ENCODE data around the gene DNAH7.

Gene DNAH7

DNA sequence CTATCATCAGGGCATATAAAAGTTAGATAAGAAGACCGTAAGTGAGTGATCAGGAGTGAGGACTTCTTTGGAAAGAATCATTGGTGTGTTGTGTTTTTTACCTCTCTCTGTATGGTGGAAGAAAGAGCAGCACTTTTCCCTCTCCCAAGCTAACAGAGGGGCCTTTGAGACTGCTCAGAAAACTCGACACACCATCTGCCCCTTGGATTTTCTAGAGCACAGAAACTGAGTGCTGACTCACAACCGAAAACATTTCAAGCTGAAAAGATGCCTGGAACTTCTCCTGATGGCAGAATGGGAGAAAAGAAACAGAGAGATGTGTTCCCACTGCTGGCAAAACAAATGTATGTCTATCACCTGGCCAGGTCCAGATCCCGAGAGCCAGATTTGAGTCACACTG, 156.6 kb downstream of the DNAH7 start:
- DNase-seq (ENCODE audit: low spot score), result no peak
- TF ChIP-seq, protein P1, sequence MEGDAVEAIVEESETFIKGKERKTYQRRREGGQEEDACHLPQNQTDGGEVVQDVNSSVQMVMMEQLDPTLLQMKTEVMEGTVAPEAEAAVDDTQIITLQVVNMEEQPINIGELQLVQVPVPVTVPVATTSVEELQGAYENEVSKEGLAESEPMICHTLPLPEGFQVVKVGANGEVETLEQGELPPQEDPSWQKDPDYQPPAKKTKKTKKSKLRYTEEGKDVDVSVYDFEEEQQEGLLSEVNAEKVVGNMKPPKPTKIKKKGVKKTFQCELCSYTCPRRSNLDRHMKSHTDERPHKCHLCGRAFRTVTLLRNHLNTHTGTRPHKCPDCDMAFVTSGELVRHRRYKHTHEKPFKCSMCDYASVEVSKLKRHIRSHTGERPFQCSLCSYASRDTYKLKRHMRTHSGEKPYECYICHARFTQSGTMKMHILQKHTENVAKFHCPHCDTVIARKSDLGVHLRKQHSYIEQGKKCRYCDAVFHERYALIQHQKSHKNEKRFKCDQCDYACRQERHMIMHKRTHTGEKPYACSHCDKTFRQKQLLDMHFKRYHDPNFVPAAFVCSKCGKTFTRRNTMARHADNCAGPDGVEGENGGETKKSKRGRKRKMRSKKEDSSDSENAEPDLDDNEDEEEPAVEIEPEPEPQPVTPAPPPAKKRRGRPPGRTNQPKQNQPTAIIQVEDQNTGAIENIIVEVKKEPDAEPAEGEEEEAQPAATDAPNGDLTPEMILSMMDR (IDR thresholded peaks at IDR 0.05), result no peak

DNA sequence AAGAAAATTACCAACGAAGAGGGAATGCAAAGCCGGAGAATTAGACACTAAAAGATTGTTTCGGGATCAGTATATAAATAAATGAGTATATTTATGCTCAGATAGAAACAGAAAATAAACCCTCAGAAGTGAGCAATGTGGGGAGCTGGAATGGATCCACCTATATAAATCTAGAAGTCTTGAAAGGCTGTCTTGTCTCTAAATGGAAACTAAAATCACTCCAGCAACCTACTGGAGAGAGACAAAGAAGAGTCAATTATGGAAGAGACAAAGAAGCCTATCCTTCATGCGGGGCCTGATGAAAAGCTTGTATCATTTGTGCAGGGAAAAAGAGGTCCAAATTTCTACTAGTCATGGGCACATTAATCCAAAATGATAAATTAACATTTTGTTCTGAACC, 158.1 kb downstream of the DNAH7 start:
- TF ChIP-seq, protein P1 (IDR thresholded peaks at IDR 0.05), result no peak
- H3K27ac ChIP-seq, result no peak overlapping the region
- DNase-seq (ENCODE audit: low spot score), result no peak
- no peak overlapping the region for H3K4me3 ChIP-seq

More for the DNA sequence above, 156.6 kb downstream of the DNAH7 start:
- H3K4me3 ChIP-seq, result no peak overlapping the region
- H3K27ac ChIP-seq, result no peak overlapping the region

DNA sequence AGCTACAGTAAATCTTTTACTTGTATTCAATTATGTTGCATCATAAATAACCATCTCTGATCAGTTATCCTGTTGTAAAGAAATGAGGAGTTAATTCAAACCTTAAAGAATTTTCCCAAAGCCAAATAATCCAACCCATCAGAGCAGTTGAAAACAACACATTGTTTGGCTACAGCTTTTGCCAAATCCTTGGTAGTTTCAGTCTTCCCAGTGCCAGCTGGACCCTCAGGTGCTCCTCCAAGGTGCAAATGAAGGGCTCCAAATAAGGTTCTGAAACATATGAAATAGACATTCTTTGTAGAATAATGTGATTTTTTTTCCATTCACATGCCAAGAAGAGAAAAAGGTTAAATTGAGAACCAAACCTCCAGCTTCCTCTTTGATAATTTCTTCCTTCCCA, 158.7 kb downstream of the DNAH7 start:
- Histone ChIP-seq H3K27ac (no peak overlapping the region), H3K4me3 (no peak overlapping the region)
- TF ChIP-seq, protein P1 (IDR thresholded peaks at IDR 0.05), result no peak
- DNase-seq (ENCODE audit: low spot score), result no peak

DNA sequence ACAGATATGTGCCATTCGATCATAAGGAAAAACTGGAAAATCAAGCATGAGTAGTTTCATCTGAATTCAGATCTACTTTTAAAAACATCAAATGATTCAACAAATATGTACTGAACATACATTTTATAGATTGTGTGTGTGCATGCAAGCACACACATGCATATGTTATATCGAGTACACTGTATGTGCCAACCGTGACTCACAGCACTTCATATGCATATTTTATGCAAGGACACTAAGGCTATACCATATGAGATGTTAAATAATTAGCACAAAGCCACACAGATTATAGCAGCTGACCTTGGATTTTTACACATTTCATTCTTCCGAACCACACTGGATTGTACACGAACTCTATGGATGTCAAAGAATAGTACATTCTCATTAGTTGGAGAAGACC, 161.2 kb downstream of the DNAH7 start:
- TF ChIP-seq, protein P1 (IDR thresholded peaks at IDR 0.05), result no peak
- Histone ChIP-seq H3K4me3 (no peak overlapping the region), H3K27ac (no peak overlapping the region)
- no peak for DNase-seq (ENCODE audit: low spot score)

DNA sequence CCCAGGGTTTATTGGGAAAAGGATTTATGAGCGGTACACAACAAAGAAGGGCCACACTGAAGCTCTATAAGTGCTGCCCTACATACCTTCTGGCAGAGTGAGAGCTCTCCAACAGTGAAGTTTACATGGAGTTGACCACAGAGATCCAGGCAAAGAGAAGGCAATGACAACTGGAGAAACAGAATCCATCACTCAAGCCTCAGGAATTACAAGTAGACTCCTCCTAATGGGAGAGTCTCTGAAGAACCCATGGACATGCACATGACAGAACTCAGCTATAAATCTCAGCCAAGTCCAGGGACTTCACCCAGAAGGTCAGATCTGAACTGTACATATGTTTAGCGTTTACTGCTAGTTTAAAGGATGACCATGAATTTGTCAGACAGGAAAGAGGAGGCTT, 164.7 kb downstream of the DNAH7 start:
- TF ChIP-seq, protein P1 (IDR thresholded peaks at IDR 0.05), result no peak
- no peak for DNase-seq (ENCODE audit: low spot score)
- H3K27ac ChIP-seq, result no peak overlapping the region
- no peak overlapping the region for H3K4me3 ChIP-seq

DNA sequence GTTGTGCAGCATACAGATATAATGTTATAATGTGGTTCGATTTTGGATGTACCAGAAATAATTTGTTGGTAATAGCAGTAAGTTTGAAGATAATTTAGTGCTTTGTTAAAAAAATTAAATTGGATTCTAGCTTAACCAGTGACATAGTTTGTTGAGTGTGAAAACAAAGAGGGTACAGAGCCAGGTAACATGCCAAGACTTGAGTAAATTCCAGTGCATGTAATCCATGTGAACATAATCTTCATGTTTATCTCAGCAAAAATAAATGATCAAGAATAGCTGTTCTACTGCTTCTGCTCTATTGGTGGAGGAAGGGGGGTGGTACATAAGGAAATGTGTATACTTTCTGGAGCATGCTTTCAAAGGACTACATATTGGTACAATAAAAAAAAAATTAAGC, 165.8 kb downstream of the DNAH7 start:
- no peak overlapping the region for H3K4me3 ChIP-seq
- no peak for DNase-seq (ENCODE audit: low spot score)
- no peak overlapping the region for H3K27ac ChIP-seq
- TF ChIP-seq, protein P1 (IDR thresholded peaks at IDR 0.05), result no peak

DNA sequence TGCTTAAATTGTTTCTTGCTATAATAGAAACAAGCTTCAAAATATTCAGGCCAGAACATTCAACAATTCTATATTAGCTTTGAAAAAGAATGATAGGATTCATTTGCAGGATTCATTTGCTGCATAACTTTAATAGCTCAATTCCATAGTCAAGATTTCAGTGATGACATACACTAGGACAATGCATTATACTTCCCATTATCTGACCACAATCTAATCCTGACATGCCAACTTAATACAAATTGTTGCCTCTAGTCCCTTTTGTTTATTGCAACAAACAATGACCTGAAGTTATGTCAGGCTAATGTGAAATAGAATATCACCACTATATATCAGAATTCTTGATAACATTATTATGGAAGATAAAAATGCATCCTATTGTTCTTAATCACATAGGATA, 169.4 kb downstream of the DNAH7 start:
- H3K4me3 ChIP-seq, result no peak overlapping the region
- no peak for DNase-seq (ENCODE audit: low spot score)
- TF ChIP-seq, protein P1 (IDR thresholded peaks at IDR 0.05), result no peak
- no peak overlapping the region for H3K27ac ChIP-seq

All from coronary artery (tissue), 2 donors.